HPDE6-E6E7 (cell line): ENCODE data around the gene FOSL1.

Source experiments
- DNase-seq: peaks from one replicate; pipeline ENCODE4 v3.0.0; 2011; ENCODE audit warnings: missing footprints; ENCODE audit errors: extremely low spot score

The FOSL1 gene

GRCh38 chr11:65882120-65883057, 17.8 kb downstream of the FOSL1 start:
- DNase-seq: no peak

- DNase-seq: no peak
Observed at GRCh38 chr11:65880844-65881421, 19.3 kb downstream of the FOSL1 start.

- DNase-seq: no peak
Observed at GRCh38 chr11:65880027-65880426, 20.2 kb downstream of the FOSL1 start.

DNA sequence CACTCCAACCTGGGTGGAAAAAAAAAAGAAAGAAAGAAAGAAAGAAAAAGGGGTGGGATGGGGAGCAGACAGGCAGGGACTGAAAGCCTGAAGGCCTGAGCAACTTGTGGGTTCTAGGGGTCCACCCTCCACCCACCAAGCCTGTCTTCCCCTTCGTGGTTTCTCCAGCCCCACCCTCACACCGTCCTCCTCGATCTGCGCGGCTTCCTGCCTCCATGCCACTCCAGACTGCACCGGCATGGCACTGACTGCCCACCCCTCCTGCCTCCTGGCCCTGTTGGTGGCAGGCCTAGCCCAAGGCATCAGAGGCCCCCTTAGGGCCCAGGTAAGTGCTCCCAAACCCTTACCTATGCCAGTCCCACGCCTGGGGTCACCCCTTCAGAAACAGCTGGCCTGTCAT, 20.6 kb downstream of the FOSL1 start, which contains the start of gene CTSW:
TSS of gene CTSW (plus strand) at position 221 of the 400 bp plus-strand sequence. CDS start at position 239, 18 bp downstream.
- no peak for DNase-seq

GRCh38 chr11:65873318-65874156, 26.7 kb downstream of the FOSL1 start:
- peak; percentile 89 for DNase-seq

DNA sequence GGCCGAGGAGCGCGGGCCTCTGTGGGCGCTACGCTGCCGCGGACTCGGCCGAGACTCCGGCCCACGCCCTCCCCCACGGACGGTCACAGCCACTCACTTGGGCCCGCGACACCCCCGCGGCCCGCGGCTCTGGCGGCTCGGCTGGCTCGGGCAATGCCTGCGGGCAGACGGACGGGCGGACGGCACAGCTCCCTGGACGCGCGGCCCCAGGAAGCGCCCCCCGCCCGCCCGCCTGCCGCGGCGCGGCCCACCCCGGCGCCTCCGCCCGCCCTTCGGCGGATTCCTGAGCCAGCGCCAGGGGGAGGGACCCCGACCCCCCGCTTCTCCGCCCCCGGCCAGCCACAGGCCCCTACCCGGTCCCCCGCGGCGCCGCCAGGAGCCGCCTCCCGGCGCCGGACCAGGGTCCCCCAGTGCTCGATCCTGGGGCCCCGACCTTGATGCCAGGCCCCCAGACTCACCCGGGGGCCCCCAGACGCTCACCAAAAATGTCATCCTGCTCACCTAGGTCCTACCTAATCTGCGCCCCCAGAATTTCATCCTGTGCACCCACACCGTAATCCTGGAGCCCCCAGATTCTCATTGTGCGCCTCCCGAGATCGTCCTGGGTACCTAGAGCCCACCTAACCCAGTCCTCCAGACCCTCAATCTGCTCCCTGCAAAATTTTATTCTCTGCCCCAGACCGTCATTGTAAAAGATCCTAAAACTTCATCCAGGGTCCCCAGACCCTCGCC, 27.4 kb downstream of the FOSL1 start, which contains the start of gene EFEMP2:
TSS of gene EFEMP2 (minus strand) at position 215 of the 732 bp plus-strand sequence. CDS start 446 bp downstream, outside the sequence.
- DNase-seq: no peak

DNA sequence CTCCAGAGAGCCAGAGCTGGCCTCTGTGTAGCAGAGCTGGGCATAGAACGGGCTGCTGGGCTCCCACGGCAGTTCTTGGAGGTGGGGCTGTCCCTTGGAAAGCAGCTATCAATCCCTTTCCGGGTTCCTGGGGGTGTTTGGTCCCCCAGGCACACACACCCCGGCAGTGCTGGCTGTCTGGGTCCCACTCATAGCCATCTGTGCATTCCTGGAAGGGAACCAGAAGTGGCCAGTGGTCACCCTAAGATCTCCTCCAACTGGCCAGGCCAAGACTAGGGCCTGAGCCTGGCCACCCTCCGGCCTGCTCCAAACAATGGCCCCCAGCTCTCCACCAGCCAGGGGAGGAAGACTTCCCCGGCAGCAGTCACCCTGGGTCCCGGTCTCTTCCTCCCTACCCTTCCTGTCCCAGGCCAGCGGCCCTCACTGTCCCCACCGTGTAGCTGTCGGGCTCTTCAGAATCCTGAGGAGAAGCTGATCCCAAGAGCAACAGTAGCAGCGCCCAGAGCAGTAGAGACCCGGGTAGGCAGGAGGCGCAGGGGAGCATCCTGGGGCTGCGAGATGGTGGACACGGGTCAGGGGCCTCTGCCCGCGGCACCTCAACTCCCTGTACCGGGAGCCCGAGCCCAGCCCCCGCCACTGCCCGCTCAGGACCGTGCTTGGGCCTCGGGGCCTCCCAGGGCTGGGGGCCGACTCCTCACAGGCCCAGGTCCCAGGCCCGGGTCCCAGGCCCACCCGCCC, 28.2 kb downstream of the FOSL1 start:
- DNase-seq: no peak

DNA sequence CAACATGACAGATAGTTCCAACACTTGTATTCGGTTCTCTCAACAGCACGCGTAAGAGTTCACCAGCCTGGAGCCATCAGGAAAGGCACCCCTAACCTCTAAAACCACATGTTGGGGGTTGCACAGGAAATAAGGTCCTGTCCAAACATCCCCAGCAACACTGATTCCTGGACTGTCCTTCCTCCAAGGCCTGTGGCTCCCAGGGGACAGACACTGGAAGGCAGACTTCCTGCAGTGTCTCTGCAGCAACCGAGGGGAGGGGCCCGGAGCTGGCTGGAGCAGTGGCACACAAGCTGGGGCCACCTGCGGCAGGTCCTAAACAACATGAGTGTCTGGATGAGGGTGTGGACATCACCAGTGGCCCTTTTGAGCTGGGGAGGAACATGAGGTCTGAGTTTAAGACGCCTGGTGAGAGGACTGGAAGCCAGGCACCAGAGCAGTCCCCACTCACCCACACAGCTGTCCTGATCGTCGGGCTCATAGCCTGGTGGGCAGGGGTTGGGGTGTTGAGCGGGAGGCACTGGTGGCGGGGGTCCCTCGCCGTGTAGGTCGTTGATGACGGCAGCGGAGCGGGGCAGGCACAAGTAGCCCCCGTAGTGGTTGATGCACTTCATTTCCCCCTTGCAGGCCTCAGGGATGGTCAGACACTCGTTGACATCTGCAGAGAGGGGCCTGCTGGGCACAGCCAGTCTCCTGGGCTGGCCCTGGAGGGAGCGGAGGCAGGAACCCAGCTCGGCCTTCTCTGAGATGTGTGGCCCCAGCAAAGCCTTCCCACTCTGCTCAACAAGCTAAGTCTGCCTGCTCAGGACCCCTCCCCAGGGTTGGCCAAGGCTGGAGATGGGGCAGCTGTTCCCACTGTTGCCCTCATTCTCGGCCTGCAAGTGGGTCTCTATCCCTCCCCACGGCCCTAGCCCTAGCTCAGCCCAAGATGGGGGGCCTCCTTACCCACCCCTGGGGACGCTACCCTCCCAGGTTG, 29.2 kb downstream of the FOSL1 start:
- DNase-seq: no peak

- no peak for DNase-seq
Observed at GRCh38 chr11:65870307-65870658, 29.9 kb downstream of the FOSL1 start.

- DNase-seq: no peak
Observed at GRCh38 chr11:65869643-65870306, 30.4 kb downstream of the FOSL1 start.

GRCh38 chr11:65868907-65869306, 31.3 kb downstream of the FOSL1 start:
- no peak for DNase-seq

GRCh38 chr11:65868076-65868667, 32.0 kb downstream of the FOSL1 start:
- DNase-seq: no peak

DNA sequence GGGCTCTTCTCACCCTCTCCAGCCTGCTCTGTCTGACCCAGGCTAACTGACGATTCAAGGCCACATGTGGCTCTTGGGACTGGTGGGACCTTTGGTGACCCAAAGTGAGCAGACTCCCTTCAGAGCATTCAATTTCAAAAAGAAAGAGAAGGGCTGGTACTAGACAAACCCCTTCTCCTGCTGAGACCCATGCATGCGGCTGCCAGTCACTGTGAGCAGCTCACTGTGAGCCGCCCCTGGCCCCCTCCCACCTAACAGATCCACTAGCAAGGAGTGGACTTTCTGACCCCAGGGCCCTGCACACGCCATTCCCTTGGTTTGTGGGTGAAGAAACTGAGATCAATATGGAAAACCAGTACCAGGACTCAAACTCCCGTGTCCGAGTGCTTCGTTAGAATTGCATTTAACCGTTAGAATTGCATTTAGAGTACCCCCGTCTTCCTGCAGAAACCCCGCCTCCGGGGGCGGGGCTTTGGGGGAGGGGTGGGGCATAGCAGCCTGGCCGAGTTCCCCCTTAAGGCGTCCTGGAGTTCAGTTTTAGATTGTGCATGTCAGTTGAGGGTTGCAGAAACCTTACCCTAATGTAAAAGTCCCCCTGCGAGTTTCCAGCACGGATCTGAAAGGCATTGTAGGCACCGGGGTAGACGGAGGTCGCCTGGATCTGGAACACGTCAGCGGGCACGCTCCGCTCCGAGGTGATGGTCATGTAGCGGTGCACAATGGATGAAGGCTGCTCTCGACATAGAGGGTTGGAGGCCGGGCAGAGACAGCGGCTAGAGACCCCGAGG, 32.7 kb downstream of the FOSL1 start:
- DNase-seq: no peak

DNA sequence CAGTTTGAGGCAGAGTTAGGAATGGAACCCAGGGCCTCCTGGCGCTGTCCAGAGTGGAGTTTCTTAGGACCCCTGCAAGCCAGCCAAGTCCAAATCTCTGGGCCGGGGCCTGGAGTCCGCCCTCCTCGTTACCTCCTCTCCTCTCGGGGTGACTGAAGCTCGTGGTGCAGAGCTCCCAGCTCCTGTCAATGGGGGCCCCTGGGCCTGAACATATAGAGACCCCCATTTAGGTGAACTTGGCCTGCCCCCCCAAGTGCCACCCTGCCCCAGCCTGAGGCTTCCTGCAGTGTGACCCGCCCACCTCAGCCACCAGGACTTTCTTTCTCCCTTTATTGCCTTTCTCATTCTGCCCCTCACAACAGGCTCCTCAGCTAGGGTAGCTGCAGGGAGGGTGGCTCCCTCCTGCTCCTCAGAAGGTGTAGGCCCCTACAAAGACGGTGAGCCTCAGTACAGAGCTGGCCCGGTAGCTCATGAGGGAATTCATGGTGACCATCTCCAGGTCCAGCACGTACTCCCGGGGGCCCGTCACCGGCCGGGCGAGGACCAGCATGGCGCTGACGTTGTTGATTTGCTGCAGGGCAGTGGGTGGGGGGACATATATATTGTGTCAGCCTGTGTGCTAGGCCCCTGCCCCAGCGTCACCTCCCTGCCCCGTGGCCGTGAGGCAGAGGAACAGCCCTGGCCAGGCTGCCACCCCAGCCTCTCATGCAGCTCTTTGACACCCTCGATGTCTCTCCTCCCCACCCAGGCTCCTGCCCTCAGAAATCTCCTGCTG, 33.5 kb downstream of the FOSL1 start:
- no peak for DNase-seq

DNA sequence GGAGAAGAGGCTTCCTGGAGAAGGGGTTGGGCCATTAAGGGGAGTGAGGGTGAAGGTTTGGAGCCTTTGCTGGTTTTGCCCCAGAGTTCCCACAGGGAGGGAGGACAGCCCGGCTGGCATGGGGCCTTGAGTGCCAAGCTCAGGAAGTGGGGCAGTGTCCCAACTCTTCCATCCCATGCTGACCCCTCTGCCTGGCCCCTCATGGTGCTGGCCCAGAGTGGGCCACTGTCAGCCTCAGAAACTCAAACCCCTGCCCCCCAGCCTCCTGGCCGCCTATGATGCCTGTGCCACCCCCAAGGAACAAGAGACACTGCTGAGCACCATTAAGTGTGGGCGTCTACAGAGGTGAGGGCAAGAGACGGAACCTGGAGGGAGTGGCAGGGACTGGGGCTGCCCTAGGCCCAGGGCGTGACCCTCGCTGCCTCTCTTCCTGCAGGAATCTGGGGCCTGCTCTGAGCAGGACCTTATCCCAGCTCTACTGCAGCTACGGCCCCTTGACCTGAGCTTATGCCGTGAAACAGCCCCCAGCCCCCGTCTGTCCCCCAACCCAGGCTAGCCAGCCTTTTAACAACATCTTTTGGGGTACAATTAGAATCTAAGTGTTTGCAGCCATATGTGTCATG, 34.5 kb downstream of the FOSL1 start:
- no peak for DNase-seq

- DNase-seq: no peak
Observed at GRCh38 chr11:65864706-65865471, 35.3 kb downstream of the FOSL1 start.
